GM15510 (cell line): ENCODE measurements around the gene LRRC37A2.
"Not testable (repeated sequence)": the region's sequence is repeated elsewhere in the genome, so short reads cannot be mapped to it uniquely, and the experiment has no call there.

ENCODE experiments used
- POLR2A ChIP-seq: IDR thresholded peaks from 3 replicates; pipeline ENCODE4 v1.6.1; 2011; ENCODE audit warnings: borderline replicate concordance; ENCODE audit not compliant: insufficient read length; ENCODE audit errors: extremely low read depth

The LRRC37A2 gene

DNA sequence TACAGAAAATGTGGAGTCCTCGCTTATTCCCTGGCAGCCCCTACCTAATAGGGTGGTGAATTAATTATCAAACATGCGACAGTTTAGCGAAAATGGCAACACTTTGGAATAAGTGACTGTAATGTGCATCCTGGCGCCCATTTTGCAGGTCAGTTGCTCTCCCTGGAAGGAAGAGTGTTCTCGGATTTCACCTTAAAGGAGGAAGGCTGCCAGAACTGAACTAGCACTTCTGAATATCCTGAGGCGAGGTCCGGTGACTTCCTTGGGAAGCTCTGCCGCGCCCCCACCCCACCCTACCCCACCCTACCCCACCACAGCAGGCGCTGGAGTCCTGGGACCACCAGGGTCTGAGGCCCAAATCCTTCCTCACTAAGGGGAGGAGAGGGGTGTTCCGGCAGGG, at the start of gene LRRC37A2:
LRRC37A2 (plus strand) TSS at position 301 of the 400 bp plus-strand sequence. CDS start 245 bp downstream, outside the sequence.
- not testable (repeated sequence) for TF ChIP-seq POLR2A

DNA sequence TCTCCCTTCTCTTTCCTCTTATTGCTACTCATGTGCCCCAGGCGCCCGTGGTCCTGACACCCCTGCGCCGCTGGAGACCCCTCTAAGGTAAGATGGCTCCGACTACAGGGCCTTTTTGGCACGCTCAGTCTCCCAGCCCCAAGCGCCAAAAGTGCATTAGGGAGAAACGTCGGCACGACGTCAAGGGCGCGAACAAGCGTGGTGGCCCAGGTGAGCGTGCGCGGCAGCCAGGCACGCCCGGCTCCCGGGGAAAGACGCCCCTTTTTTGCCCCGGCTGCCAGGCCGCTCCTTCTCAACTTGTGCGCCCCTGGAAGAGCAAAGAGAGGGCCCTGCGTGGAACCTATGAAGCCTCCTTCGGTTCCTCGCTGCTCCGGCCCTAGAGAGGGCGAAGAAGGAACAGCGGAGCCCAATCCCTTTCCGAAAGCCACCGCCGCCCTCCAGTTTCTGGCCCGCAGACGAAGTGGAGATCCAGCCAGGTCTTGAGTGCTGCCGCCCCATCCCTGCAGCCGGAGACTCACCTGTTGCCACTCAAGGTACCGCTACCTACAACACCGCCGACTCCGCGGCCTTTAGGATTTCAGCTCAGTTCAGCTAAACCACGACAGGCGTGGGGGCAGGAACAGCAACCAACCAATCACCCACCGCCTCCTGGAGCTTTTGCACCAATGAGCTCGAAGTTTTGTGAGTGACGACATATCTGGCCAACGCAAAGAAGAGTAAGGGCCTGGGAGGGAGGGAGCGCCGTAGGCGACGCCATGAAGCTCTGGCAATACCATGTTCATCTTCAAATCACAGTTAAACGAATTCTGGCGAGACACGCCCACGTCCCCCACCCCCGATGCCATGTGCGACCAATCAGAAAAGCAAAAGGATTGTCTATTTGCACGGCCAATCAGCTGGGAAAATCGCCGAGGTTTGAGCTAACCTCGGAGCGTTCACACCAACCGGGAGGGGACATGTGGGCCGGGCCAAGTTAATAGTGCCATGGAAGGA, 67.1 kb downstream of the LRRC37A2 start, which contains the start of gene ARL17A:
ARL17A (minus strand) TSS at position 609 of the 993 bp plus-strand sequence. CDS start 3,369 bp downstream, outside the sequence.
- not testable (repeated sequence) for TF ChIP-seq POLR2A

DNA sequence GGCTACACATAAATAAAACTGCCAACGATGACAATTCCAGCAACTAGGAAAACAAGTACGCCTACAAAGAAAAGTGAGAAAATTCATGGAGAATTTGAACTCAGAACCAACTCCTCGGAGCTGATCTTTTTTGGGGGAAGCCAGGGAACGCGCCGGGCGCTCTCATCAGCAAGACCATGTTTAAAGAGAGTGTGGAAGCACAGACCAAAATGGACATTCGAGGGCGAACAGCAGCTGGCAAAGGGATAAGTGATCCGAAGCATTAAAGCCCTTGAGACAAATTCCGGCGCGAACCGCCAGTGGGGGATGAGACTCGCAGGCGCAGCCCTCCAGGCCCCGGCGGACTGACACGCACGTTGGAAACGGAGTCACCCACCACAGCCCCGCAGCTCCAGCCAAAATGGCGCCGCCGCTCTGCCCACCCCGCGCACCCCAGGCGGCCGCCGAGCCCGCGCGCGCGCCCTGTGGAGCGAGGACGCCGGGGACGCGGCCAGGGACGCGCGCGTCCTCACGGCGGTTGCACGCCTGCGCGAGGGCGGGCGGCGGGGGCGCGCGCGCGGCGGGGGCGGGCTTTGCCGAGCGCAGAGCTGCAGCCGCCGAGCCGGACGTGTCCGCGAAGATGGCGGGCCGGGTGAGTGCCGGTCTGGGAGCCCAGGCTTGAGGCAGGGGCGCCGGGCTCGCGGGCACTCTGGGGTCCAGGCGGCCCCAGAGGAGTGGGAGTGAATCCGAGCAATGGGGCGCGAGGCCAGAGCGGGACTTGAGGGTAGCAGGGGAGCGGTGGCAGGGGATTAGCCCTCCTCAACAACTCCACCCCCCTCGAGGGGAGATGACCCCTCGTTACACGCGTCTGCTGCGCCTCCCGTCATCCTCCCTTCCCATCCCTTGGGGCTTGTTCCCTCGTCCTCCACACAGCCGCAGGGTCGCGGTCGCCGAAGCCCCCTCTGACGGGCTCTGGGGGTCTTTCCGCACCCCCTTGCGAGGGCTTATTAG, 78.2 kb downstream of the LRRC37A2 start, which contains the start of gene NSF:
NSF (plus strand) TSS at position 513 of the 990 bp plus-strand sequence; CDS start at position 620, 107 bp downstream.
- TF ChIP-seq POLR2A: not testable (repeated sequence)
